ENCODE measurements around the gene MGST2. TPM values are rescaled to one million over a fixed set of nuclear protein-coding genes. Genes with fewer than 3 reads are reported as not detected.

Gene MGST2
- polyA plus RNA-seq, 1 donor from 2014 or later: 2.0 TPM

- Histone ChIP-seq H2AFZ (ENCODE audit: low read depth, low read length) (no peak overlapping the region), H3K79me2 (replicated peaks; ENCODE audit: insufficient read depth, low read length) (no peaks in the 10 kb centered on the region), H3K27ac (ENCODE audit: low read length) (no peak overlapping the region), H3K9me2 (ENCODE audit: insufficient read depth, low read length) (no peaks in the 10 kb centered on the region), H3K9me3 (ENCODE audit: low read length) (no peaks in the 10 kb centered on the region), H3K4me2 (ENCODE audit: low read length) (no peak overlapping the region), H3K4me3 (ENCODE audit: low read length) (no peak overlapping the region), H3K9ac (ENCODE audit: low read length) (no peak overlapping the region), H3K36me3 (ENCODE audit: insufficient read depth, low read length) (no peaks in the 10 kb centered on the region), H4K20me1 (ENCODE audit: insufficient read depth) (no peaks in the 10 kb centered on the region), H3K27me3 (ENCODE audit: insufficient read depth, low read depth, low read length) (no peaks in the 10 kb centered on the region), H3F3A (ENCODE audit: insufficient read depth, low read length, poor library complexity, severe bottlenecking) (no peaks in the 10 kb centered on the region)
- no peak for TF ChIP-seq EP300 (conservative IDR thresholded peaks at IDR 0.05; ENCODE audit: poor library complexity, severe bottlenecking)
- TF ChIP-seq RAD21 (conservative IDR thresholded peaks at IDR 0.05): no peak
- TF ChIP-seq REST (IDR thresholded peaks at IDR 0.05; ENCODE audit: borderline replicate concordance): no peak
- TF ChIP-seq EZH2 (IDR thresholded peaks at IDR 0.05; ENCODE audit: borderline replicate concordance, insufficient read depth, low read length, poor library complexity, severe bottlenecking): no peak
- TF ChIP-seq SMC3 (conservative IDR thresholded peaks at IDR 0.05; ENCODE audit: poor library complexity): no peak
- no peak for TF ChIP-seq CTCF (IDR thresholded peaks at IDR 0.05; ENCODE audit: poor library complexity, severe bottlenecking)
Measured at GRCh38 chr4:139690419-139690818, 24.8 kb downstream of the MGST2 start.

GRCh38 chr4:139692309-139693012 is 26.8 kb downstream of the MGST2 start:
- Histone ChIP-seq H3K9me2 (ENCODE audit: insufficient read depth, low read length) (no peaks in the 10 kb centered on the region), H3K9me3 (ENCODE audit: low read length) (no peaks in the 10 kb centered on the region), H3K27ac (ENCODE audit: low read length) (no peak overlapping the region), H3K4me3 (ENCODE audit: low read length) (no peak overlapping the region), H3F3A (ENCODE audit: insufficient read depth, low read length, poor library complexity, severe bottlenecking) (no peaks in the 10 kb centered on the region), H3K4me2 (ENCODE audit: low read length) (no peak overlapping the region), H2AFZ (ENCODE audit: low read depth, low read length) (no peak overlapping the region), H4K20me1 (ENCODE audit: insufficient read depth) (no peaks in the 10 kb centered on the region), H3K36me3 (ENCODE audit: insufficient read depth, low read length) (no peaks in the 10 kb centered on the region), H3K79me2 (replicated peaks; ENCODE audit: insufficient read depth, low read length) (no peaks in the 10 kb centered on the region), H3K27me3 (ENCODE audit: insufficient read depth, low read depth, low read length) (no peaks in the 10 kb centered on the region), H3K9ac (ENCODE audit: low read length) (no peak overlapping the region)
- TF ChIP-seq SMC3 (conservative IDR thresholded peaks at IDR 0.05; ENCODE audit: poor library complexity): no peak
- TF ChIP-seq EP300 (conservative IDR thresholded peaks at IDR 0.05; ENCODE audit: poor library complexity, severe bottlenecking): no peak
- no peak for TF ChIP-seq EZH2 (IDR thresholded peaks at IDR 0.05; ENCODE audit: borderline replicate concordance, insufficient read depth, low read length, poor library complexity, severe bottlenecking)
- no peak for TF ChIP-seq RAD21 (conservative IDR thresholded peaks at IDR 0.05)
- TF ChIP-seq TAF1 (IDR thresholded peaks at IDR 0.05; ENCODE audit: low read depth): no peak
- TF ChIP-seq CTCF (IDR thresholded peaks at IDR 0.05; ENCODE audit: poor library complexity, severe bottlenecking): no peak
- TF ChIP-seq POLR2AphosphoS5 (IDR thresholded peaks at IDR 0.05): no peak
- no peak for TF ChIP-seq MXI1 (conservative IDR thresholded peaks at IDR 0.05; ENCODE audit: poor library complexity, severe bottlenecking)
- no peak for TF ChIP-seq REST (IDR thresholded peaks at IDR 0.05; ENCODE audit: borderline replicate concordance)

Data from neural cell (in vitro differentiated cells).